ENCODE data around the gene ARID1B.

ARID1B gene

DNA sequence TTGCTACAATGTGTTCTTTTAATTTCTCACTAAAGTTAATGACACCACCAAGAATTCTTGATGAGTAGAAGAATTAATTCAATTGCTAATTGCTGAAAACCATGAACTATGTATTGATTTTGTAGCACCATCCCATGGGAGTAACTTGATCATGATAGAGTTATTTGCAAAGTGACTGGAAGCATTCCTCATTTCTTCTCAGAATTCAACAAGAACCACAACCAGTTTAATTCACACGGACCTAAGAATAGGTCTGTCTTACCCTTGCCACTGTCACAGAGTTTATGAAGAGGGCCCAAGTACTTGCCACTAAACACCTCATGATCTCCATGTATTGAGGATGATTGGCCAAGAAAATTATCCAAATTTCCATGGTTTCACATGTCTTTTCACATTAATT is 324.0 kb downstream of the ARID1B start:
- DNase-seq (ENCODE audit: low read depth): peak; percentile 8

DNA sequence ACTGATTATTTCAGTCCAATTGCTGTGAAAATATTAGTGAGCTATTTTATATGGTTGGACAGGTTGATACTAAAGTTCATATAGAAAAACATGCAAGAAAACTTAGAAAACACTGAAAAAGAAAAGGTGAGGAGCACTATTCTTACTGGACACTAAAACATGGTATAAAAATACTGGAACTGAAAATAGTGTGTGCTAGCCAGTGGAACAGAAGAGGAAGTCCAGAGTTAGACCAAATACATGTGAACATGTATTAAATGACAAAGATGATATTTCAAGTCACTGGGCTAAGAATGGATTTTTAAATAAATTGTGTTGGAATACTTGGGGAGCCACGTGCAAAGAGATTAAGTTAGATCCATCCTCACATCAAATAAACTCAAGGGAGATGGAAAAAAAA is 327.6 kb downstream of the ARID1B start:
- DNase-seq (ENCODE audit: low read depth): no peak

DNA sequence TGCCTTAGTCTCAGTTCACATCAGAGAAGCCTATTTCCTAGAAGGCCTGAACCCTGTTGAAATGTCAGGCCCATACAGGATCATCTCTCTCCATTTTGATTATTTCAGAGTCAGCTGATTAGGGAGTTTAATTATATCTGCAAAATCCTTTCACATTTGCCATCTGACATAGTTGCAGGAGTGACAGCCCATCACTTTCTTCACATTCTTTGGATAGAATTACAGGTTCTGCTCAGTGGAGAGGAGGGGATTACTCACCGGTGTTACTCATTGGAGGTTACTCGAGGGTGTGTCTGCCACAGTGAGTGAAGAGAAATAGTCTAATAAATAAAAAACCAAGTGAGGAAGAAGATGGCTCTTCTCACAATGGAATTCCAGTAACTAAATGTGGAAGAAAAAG is 329.3 kb downstream of the ARID1B start:
- no peak for DNase-seq (ENCODE audit: low read depth)

DNA sequence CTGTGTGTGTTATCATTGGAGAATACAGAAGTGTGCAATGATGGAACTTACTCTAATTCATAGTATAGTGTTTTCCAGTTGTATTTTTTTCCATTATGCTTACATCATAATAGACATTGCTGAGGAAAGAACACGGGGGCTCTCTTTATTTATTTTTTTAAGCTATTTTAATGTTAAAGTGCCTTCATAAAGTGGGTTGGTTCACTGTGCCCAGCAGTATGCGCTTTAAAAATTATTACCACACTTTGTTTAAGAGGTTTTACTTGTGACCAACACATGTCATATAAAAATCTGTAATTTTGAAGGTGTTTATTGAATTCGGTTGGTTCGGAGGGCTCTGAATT is 330.4 kb downstream of the ARID1B start:
- no peak for DNase-seq (ENCODE audit: low read depth)

DNA sequence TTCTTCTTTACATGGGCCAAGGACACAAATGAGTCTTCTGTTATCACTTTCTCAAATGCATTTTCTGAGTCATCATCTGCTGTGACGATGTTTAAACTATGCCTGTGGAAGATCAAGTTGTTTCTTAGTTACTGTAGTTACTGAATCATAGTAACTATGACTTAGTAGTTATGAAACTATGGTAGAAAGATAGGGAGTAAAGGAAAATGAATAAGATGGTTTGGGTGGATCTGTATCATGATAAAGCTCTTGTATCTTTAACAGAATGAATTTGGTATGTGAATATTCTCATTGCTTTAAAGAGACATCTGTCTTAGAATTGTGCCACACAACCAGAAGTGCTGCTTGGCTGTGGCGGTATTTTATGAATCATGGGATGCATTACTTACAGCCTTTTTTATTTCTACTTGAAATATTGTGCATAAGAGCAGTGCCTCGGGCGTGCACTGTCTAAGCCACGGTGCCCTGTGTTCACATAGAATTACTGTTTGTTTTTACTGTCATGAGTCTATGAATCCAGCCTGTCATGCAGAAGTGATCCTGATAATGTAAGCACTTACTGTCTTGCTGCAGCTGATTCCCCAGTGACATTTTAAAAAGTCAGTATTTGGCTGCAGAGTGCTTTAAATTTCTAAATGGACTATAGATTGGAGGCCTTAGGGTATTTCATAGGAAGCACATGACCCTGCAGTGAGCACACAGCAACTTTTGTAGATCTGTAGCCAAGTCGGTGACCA is 330.9 kb downstream of the ARID1B start:
- DNase-seq (ENCODE audit: low read depth): peak; percentile 85

DNA sequence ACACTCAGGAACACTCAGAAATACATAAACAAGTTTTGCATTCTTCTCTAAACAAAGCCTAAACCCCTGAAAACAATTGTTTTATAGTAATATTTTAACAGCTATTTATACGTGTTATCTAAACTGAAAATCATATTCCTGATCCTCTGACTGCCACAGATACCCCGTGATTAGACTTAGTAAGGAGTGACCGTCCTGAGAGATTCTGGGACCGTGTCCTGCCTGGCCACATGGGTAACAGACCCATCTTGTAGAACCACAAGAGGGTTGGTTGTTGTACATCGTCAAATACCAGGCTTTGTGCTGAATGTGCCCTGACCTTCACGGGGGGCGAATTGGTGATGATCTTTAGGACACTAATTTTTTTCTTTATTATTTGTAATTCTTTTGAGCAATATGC is 331.7 kb downstream of the ARID1B start:
- DNase-seq (ENCODE audit: low read depth): no peak

DNA sequence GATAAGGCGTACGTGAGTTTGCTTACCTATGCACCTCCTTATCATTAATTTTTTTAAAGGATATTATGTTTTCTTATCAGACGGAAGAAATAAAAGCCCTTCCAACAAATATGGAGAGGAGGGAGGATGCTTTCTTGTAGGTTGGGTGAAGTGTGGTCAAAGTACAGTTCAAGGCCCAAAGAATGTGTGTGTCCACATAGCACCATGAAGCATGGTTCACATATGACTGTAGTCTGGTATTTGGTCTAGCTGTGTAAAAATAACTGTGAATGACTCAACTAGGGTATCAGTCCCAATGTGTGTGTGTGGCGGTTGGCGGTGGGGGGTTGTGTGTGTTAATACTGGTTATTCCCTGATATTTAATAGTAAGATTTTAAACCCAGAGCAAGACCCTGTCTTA is 333.4 kb downstream of the ARID1B start:
- peak; percentile 32 for DNase-seq (ENCODE audit: low read depth)

DNA sequence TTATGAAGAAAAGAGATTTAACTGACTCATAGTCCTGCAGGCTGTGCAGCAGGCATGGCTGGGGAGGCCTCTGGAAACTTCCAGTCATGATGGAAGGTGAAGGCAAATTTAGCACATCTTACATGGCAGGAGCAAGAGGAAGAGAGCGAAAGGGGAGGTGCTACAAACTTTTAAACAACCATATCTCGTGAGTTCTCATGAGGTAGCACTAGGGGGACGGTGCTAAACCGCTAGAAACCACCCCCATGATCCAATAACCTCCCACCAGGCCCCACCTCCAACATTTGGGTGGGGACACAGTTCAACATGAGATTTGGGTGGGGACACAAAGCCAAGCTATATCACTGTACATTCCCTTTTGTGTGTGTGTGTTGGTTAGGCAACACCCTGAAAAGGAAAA is 336.2 kb downstream of the ARID1B start:
- DNase-seq (ENCODE audit: low read depth): no peak

DNA sequence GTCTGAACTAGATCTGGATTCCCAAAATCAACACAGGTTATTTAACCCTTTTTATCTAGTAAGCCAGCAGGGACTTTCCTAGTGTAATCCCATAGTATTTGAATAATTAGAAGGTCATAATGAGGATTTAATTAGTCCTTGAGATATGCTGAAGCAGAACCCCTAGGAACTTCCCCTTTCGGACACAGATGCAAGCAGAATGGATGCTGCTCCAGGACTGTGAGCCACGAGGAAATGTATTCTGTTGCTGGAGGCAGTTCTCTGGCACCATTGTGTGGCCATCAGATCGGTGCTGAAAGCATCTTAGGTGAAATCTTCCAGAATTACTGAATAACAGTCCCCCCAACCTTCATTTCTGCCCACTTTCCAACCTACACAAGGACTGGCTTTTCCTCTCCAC is 339.2 kb downstream of the ARID1B start:
- no peak for DNase-seq (ENCODE audit: low read depth)

DNA sequence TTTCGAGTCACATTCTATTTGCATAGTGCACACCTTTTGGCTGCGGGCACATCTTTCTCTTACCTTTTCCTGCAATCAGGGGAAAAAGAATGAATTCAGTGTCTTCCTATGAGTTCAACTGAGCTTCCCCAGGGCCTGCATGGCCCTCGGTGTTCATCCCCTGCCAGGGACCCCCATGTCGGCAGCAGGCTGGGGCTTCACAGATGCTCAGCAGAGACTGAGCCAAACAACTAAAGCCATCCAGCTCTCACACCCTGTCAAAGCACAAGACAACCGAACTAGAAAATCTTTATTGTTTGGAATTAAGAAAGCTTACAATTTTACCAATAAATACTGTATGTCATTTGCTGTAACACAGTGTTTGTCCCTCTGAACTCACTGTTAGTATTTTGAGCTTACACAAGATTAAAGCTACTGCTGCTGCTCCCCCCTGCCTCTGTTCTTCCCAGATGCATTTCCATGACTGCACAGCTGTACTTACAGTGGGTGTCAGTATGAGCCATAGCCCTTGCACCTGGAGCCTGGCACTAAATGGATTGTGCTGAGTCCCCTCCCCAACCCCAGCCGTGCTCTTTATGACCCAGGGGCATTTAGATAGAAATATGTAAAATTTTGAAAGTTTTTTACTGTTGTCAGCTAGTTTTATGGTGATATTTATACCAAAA is 340.4 kb downstream of the ARID1B start:
- DNase-seq (ENCODE audit: low read depth): no peak

DNA sequence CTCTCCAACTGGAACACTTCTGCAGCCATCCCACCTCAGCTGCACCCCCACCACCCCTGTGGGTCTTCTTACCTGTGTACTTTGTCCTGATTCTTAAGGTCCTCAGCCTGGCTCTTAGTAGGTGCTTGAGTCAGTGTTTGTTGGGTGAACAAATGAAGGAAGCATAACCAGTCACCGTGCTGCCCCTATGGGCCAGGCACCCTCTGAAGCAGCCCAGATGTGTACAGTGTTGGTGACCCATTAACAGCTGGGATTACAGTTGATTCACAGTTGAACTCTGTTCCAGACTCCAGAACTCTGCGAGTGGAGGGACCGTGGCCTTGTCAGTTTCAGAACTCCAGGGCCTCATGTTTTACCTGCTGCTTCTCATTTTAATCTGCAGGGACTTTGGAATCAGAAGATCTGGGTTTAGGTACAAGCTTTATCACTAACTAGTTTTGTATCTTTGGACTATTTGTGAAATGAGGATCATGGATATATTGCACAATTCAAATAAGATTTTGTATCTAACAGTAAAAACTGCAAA is 342.4 kb downstream of the ARID1B start:
- DNase-seq (ENCODE audit: low read depth): no peak

DNA sequence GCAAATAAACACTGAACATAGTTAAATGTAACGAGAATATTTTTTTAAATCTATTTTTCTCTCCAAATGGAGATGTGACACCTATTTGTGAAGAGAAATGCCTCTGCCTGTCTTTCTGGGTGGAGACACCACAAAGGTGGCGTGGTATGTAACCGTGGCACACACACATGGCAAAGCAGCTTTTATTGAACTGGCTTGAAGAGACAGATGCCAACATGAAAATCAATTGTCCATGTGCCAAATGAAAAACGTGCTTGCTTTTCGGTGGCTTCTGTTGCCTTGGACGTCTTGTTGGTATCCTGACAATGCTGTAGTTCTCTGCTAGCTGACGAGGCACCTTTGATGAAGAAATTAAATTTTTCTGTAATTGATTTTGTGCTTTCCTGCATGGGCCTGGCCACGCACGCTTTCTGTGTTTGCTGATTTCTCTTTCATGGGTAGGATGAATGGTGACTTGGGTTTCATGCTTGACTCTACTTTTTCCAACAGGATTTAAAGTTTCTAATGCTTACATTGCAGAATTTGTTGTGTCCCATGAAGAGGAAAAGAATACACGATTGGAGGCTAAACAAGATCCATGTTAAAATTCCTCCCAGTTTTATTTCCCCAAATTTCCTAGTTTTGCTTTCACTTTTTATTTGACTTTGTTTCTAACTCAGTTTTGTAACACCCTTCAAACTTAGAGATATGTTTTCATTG is 343.5 kb downstream of the ARID1B start:
- no peak for DNase-seq (ENCODE audit: low read depth)

DNA sequence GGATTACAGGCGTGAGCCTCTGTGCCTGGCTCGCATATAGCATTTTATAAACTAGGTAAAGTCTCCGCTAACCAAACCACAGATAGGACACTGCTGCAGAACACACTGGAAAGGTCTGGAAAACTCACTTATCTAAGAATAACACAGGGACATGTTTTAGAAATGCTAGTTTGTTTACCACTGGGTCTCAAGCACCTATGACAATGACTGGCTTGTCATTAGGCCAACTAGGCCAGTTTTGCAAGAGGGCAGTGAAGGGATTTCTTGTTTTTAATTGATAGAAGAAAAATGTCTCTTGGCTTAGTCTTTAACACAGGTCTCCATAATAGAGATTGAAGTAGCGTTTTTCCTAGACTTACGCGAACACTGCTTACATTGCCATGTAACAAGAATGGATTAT is 344.7 kb downstream of the ARID1B start:
- DNase-seq (ENCODE audit: low read depth): peak; percentile 18

DNA sequence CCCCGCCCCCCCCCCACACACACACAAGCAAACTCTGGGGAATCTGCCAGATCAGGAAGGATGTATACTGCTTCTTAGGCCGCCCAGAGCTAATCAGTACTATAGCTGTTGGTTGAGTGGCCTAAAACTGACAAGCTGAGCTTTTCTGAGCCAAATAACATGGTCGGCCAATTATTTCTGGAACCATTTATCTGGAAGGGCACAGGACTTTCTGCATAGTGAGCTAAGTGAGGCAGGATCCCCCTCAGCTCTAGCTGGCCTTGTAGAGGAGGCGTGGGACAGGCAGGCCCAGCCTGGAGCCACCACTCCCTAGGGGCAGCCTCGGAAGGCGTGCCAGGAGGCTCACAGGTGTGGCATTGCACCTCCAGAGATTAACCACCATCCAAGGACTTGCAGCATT is 346.1 kb downstream of the ARID1B start:
- no peak for DNase-seq (ENCODE audit: low read depth)

DNA sequence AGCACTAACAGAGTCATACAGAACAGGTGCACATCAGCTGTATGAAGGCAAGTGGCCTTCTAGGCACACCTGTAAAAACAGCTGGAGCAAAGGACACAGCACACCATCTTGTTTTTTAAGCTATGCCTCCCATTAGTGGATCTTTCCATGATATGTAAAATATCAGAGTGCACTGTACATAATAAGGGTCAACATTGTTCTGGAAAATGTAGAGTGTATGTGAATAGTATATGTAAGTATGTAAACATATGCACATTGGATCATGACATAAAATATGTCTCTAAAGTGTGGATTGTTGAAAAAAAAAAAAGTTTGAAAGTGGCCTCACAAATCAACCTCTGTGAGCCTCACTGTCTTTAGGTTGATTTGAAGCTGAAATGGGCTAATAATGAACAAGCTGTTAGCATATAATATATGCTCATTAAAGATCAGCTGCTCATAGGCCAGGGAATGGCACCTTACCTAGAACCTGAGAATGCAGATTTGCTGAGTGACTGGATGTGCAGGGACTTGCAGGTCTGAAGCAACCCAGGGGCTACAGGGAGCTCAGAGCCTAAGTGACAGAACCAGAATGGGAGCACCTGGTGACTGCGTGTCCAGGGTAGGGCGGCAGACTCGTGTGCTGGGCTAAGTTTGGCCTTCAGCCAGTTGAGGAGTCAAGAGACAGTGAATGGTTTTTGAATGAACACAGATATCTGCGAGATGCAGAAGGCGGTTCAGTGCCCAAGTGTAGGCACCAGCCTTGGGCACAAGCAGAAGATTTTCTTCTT is 347.5 kb downstream of the ARID1B start:
- DNase-seq (ENCODE audit: low read depth): no peak

DNA sequence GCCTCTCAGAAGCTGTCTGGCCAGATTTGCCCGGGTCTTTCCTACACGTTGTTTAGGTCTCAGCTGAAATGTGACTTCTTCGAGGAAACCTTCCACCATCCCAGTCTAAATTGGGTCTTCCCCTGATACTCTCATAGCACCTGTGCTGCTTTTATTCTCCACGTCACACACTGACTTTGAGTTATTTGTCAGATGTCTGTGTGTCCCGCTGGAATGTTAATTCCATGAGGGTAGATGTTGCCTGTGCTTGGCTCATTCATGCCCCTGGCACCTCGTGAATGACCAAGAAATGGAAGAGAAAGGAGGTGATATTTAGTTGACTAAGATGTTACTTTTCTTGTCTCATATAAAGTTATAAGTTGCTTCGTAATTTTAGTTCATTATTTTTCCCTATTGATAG is 348.4 kb downstream of the ARID1B start:
- DNase-seq (ENCODE audit: low read depth): no peak

DNA sequence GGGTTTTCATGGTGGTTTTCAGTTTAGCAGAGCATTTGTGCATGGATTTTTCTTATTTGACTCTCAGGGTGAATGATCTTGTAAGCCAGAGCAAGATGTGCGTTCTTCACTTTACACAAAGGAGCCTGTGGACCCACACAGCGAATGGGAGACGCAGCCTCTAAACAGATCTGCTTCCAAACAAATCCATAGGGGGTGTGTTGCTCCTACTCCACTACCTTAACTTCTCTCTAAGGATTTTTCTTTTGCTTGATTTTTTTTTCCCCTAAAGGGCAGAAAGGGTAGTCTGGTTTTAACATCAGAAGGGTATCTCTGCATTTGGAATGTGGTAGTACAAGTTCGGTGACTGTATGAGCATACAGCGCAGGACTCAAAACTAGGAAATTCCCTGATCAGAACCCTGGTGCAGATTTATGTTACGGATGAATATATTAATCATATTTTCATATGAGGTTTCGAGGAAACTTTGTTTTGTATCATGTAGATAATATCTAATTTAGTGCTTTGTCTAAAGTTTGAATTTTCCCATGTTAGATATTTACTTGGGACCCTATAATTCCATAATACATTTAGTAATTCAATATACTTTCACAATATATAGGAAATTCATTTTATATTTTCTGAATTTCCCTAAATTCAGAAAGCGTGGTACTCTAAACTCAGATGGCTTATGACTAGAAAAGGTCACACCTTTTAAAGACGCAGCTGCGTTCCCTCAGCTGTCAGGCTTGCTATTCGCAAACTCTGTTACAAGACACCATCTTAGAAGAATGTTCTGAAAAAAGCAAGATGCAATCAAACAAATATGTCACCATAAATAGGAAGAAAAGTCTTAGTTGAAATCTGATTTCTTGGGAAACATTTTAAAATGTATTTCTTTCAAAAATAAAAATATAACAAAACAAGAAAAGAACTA is 349.3 kb downstream of the ARID1B start:
- DNase-seq (ENCODE audit: low read depth): no peak

DNA sequence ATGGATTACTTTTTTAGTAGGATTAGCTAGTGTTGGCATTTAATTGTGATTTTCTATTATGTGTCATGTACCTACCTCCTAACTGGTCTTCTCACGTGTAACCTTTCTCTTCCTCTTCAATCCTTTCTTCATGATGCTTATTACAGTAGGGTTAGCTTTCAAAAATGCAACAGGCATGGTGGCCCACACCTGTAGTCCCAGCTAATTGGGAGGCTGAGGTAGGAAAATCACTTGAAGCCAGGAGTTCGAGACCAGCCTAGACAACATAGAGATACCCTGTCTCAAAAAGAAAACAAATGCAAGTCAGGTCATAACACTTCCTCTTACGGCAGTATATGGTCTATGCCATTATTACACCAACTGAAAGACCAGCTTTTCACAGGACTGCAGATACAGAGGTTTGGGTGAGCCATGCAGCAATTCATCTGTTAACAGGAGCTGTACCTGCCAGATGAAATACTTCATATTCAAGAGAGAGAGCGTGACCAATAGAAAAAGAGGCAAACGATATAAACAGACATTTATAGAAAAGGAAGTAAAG is 351.1 kb downstream of the ARID1B start:
- DNase-seq (ENCODE audit: low read depth): no peak

DNA sequence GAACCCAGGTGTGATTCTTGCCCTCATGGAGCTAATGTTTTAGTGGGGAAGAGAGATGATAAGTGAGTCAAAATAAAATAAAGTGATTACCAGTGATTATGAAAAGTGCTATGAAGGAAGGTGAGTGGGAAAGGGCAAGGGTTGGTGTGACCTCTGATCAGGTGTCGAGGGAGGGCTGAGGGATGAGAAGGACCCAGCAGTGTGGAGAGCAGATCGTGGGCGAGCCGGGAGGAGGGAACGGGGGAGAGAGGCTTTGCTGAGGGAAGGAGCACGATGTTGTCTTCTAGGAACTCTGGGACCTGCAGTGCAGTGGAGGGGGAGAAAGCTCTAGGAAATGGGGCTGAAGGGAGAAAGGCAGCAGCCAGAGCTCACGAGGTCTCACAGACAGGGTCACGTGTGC is 354.1 kb downstream of the ARID1B start:
- DNase-seq (ENCODE audit: low read depth): no peak

DNA sequence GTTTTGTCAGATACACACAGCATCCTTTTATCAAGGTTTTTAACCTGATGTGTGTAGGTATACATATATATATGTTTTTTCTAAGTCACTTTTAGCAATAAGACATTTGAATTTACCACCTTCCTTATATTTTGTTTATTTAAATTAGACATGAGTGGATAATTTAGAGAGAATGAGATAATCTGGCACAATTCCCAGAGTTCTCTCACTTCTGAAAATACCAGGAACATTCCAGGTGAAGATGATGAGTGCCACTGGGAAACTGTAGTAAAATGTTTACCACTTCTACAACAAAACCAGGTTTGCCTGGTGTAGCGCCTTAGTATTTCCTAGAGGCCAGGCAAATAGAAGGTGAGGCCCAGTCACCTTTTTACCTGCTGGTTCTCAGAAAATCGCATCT is 356.7 kb downstream of the ARID1B start:
- DNase-seq (ENCODE audit: low read depth): no peak

DNA sequence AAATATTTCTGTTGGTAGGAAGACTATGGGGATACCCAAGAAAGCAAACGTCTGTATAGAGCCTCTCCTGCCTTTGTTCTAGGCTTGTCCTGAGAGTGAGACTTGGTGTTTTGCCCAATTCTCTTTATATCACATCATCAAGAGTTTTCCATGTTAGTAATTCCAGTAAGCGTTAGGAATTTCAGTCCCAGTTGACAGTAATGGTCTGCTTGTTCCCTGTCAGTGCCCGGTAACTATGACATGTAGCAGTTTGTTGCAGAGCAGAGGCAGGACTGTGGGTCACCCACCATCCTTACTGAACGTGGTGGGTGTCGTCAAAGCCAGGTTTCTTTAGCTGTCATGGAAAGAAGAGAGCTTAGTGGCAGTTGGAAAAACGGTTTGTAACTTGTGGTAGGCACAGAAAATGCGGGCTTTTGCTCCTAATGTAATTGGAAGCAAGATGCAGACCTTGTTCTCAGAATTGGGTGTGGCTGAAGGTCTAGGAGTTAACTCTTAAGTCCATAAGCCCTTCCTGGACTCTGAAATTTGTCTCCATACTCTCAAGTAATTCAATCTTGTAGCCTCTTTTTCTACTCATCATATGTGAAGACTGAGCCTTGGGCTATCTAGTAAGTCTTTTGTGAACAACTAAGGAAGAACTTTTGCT is 357.3 kb downstream of the ARID1B start:
- no peak for DNase-seq (ENCODE audit: low read depth)

Measured in fibroblast of gingiva (primary cell).